Activated CD4-positive, alpha-beta T cell treated with anti-CD3 and anti-CD28 coated beads, Interleukin-2, amount 50 U/mL, for 4 hours (primary cell): ENCODE measurements around the gene CD200.

Experiments
- DNase-seq, 2 experiments: peaks; one replicate each; pipeline ENCODE4 v3.0.0-alpha.2; 2020

CD200 gene, protein sequence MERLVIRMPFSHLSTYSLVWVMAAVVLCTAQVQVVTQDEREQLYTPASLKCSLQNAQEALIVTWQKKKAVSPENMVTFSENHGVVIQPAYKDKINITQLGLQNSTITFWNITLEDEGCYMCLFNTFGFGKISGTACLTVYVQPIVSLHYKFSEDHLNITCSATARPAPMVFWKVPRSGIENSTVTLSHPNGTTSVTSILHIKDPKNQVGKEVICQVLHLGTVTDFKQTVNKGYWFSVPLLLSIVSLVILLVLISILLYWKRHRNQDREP

DNA sequence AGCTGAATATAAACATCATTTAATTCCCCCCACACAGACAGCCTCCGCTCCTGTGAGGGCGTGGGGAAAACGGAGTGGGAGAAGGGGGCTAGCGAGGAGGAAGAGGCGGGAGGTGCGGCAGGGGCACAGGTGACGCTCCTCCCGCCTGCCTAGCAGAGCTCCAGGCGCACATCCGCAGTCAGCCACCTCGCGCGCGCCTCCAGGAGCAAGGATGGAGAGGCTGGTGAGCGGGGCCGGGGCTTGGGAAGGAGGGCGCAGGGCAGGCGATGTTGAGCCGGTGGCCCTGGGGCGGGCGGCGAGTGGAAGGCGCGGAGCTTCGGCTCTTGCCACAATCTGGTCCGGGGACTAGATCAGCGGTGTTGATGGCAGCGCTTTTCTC, at the start of gene CD200:
CD200 (plus strand) TSS at position 155 of the 379 bp plus-strand sequence; CDS start at position 212, 57 bp downstream.
- peak; percentile 40 to 54 for DNase-seq

DNA sequence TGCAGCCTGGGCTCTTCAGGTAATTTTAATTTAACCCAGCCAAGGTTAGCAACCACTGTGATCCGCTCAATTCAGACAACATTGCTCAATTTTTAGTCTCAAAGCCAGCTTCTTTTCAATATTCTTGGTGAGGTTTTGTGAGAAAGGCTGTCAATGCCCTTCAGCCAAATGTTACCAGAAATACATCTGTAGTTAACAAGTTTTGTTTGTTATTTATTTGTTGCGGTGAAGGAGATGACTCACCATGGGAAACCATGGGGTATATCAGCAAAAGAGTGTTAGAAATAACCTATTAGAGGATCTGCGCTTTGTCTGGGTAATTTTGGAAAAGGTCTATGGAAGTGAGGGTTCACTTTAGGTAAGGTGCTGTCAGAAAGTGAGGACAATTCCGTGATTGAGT, 43.9 kb upstream of the CD200 start:
- DNase-seq = no peak

DNA sequence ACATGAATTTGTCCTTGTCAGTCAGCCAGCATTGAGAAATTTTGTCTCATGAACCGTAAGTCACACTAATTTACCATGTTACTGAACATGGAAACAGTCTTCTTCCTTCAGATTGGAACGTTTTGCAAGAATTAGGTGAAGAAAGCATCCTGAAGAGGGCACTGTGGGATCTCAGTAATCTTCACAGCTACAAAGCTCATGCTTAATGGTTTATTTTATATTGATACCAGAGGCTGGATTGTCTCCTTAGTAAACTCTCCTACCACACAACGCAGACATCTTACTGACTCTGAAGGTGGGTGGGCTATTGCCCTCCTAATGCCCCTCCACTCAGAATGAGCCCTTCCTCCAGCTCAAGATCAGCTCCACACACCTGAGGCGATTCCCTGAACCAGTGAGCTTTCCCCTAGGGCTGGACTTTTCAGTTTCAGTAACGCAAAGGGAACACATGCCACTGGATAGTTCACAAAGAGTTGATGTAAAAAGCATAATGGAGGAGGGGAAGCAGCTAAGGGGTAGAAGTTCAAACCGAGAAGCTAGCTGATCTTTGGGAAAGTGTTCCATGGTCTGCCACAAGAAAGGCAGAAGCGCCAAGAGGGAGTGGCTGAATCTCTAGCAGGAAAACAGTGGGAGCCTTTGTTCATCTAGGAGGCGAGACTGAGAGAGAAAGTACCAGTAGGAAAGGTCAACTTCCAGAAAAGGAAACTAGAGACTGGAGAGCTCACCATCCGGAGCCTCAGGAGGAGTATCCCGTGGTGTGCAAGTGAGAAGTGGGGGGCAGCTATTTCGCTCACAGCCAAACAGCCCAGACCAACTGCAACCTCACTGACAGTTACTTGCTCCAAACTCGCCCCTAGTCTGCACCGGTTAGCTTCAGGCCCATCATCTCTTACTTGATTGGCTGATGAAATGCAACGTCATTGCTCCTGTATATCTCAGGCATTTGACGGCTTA, 39.3 kb upstream of the CD200 start, which contains the start of gene SLC9C1:
SLC9C1 (minus strand) TSS at position 849 of the 954 bp plus-strand sequence. CDS start 7,425 bp downstream, outside the sequence.
- DNase-seq = peak in 1 of 2 experiments; percentile 11

DNA sequence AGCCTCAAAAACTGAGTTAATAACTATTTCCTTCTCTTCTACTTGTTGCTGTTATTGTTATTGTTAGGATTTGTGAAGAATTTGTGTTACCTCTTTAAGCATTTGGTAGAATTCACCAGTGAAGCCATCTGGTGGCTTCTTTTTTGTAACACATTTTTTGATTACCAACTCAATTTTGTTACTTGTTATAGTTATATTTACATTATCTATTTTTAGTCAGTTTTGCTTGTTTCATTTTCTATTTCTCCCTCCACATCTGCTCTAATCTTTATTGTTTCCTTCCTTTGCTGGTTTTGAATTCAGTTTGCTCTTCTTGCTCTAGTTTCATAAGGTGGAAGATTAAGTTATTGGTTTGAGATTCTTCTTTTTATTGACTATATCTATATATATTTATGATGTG, 35.2 kb upstream of the CD200 start:
- no peak for DNase-seq

DNA sequence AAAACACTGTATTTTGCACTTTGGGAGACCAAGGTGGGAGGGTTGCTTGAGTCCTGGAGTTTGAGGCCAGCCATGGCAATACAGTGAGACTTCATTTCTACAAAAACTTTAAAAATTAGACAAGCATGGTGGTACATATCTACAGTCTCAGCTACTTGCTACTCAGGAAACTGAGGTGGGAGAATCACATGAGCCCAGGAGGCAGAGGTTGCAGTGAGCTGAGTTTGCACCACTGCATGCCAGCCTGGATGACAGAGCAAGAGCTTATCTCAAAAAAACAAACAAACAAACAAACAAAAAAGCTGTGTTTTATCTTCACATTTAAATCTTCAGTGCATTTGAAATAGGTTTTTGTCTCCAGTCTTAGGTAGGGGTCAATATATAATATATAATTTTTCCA, 34.2 kb upstream of the CD200 start:
- DNase-seq = no peak

DNA sequence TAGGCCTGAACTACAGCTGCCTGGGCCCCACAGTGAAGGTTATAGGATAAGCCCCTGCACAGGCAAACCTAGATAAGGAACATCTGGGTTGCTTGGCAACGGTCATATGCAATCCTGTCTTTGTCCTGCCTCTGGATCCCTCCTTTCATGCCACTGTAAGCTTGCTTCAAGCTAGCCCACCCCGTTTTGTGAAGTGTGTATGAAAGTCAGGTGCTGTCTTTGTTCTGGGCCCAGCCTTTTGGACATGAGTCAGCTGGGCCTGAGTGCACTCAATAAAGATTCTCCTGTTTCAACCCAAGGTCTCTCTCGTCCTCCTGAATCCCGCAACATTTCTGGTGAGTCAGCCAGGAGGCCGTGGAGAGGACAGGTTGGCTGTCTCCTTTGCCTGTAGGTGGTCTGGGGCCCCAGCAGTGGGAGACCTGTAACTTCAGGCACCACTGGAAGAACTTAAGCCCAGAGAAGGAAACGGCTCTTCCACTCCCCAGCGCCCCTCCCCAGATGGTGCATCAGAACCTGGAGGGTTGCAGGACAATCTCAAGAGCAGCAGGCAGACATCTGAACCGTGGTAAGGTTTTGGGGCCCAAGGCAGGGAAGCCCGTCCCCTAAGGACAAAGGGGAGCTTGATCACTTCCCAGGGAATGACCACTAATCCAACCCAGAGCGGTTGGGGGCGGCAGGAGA, 30.7 kb upstream of the CD200 start:
- DNase-seq = no peak

DNA sequence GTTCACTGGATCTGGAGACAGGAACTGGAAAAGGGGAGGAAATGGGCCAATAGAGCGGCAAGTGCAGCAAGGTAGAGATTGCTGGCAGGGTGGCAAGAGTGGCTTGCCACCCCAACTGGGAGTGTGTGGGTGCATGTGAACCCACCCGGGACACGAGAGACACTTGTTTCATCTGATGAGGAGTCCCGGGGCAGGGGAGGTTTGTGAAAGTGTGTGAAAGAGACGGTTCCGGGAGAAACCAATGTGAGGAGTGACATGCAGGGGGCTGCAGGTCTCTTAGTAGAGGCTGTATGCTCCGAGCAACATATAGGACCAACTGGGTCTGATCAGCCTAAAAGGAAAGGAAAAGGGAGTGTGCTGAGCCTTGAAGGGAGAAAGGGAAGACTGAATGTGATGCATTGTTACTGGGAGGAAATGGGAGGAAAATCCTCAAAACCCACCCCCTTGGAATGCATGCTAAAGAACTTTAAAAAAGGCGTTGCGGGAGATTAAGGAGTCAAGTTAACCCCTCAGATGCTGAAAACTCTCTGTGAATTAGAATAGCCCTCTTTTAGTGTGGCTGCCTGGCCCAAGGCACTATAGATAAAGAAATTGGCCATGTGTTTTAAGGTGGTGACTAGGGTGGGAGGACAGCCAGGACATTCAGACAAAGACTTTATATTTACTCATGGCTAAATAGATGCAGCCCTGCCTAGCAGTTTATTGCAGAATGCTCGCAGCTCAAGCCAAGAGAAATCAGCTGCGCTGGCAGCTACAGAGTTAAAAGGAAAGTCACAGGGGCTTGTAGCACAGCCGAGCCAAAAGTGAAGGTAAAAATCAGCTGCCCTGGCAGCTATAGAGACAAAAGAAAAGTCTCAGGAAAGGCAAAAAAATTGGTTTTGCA, 29.8 kb upstream of the CD200 start:
- DNase-seq = no peak

DNA sequence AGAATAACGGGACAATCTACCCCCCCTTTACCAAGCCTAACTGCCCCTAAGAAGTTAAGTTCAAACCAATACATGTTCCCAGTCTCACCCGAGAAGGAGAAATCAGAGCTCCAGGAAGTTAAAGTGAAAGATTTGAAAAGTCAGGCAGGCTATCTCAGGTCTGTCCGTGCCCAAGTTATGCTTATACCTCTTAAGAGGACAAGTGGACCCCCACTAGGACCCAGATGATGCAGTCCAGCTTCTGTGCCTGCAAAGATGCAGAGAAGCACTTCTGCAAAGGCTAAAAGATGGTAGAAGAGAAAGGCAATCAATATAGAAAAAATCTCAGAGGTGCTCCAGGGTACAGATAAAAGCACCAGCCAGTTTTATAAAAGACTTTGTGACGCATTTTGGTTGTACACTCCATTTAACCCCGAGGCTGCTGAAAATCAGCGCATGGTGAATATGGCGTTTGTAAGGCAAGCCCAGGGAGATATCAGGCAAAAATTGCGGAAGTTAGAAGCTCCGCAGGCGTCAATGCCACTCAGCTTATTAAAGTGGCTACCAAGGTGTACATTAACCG, 29.1 kb upstream of the CD200 start:
- no peak for DNase-seq

DNA sequence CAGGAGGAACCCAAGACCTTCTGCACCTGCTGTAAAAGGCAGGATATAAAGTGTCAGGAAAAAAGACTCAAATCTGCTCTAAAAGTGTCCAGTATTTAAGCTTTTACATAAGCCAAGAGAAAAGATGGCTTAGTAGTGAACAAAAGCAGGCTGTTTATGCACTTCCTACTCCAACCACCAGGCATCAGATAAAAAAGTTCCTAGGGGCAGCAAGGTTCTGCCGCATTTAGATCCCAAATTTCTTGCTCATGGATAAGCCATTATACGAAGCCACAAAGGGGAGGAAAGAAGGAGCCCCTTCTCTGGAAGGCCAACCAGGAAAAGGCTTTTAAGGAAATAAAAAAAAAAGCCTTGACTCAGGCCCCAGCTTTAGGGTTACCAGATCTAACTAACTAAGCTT, 28.3 kb upstream of the CD200 start:
- no peak for DNase-seq

DNA sequence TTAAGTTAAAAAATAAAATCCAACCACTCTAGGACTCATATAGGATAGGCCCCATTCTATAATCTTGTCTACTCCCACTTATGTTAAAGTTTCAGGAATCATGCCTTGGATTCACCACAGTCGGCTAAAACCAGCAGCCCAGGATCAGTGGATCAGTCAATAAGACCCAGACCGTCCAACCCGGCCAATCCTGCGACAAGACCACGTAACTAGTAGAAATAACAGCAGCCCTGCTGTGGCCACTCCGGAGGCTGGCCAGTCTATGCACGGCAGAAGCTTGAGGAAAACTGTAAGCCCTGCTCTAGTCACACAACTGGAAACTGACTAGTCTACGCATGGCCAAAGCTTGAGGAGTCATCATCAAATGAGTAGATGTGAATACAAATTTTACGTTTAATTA, 26.1 kb upstream of the CD200 start:
- no peak for DNase-seq

DNA sequence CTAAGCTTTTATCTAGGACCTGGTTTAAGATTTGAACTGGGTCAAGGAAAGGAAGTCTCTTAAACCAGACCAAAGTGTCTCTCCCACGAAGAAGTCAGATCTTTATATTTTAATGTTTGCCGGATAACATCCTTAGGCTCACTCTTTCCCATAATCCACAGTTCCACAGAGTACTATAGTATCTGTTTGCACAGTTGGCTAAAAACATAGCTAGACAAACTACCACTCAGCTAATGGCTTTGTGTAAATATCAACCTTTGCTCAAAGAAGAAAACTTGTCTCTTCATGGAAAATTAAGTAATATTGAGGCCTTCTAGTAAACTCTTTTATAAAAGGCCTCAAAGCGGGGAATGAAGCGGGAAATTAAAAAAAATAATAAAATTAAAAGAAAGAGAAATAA, 25.4 kb upstream of the CD200 start:
- no peak for DNase-seq

DNA sequence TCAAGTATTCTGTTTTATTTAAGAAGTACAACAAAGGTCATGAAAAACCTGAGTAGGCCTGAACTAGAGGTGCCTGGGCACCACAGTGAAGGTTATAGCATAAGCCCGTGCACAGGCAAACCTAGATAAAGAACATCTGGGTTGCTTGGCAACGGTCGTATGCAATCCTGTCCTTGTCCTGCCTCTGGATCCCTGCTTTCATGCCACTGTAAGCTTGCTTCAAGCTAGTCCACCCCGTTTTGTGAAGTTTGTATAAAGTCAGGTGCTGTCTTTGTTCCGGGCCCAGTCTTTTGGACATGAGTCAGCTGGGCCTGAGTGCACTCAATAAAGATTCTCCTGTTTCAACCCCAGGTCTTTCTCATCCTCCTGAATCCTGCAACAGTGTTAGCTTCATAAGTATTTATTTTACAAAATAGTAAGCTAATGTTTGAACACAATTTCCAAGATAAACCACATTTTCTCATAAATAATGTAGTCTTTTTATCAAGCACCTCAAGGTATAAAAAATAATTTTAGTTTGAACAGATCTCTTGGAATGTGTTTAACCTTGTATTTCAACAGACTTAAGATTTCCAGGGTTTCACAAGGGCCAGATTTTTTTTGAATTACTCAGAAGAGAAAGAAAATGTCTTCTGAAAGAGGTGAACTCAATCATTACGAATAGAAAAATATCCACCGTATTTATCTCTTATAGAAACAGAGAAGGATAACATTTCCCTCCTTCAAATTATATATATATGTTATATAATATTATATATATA, 24.6 kb upstream of the CD200 start:
- DNase-seq = no peak

DNA sequence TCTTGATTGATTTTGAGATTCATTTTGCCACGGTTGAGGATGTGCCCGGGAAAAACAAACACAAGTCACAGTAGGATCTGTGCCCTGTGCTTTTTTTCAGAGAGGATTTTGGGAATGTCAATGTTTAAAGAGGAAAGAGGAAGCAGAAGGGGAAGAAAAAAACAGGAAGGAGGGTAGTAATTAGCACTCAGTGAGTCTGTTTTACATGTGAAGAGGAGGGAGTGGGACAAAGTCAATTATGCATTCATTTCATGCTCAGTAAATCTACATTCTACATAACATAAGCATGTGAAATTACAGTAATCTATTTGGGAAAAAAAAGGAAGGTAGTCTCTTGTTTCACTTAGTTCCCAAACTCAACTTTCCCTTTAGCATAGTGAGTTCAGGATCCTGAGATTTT, 18.3 kb upstream of the CD200 start:
- no peak for DNase-seq

DNA sequence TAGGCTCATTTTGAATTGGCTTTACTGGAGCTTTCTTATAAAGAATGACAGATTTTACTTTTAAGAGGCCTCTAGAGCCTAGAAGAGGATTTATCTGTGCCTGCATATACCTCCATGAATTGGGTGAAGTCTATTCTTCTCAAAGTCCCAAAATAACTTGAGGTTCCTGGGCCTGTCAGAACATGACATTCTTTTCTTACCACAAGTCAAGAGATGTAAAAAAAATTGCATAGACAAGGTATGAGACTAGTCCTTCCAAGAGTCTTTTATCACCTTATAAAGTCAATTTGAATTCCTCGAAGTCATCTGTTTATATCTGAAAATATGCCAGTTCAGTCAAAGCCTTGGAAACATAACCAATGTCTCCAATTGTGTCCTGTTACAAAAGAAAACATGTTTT, 17.2 kb upstream of the CD200 start:
- no peak for DNase-seq

DNA sequence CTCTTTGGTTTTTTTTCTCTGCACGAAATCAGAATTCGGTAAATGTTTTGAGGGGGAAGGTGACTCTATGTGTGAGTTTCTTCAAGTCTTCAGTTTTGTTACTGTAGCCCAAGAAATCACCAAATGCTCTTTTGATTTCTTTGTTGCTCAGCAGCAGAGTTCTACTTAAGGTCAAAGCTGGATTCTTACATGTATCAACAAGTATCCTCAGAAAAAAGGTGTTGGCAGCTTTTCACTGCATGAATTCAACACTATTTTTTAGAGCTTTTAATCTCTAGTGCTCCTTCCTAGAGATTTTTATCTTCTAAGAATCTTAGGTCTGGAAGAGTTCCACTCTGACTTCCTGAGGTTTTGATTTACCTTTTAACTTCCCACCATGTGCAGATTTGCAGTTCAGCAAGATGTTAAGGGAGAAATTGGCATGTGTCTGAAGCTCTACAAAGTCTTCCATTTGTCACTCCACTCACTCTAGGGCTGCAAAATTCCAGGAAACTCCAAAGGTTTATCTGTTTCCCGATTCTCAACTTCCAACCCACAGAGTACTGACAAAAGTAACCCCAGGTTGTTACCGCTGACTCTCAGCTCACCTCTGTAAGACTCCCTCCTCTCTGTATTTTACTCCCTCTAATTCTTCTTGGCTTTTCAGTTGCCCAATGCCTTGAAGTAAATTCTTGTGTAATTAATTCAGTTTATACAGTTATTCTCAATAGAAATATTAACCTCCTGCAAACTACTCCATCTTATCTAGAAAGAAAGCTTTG, 13.3 kb upstream of the CD200 start:
- no peak for DNase-seq

DNA sequence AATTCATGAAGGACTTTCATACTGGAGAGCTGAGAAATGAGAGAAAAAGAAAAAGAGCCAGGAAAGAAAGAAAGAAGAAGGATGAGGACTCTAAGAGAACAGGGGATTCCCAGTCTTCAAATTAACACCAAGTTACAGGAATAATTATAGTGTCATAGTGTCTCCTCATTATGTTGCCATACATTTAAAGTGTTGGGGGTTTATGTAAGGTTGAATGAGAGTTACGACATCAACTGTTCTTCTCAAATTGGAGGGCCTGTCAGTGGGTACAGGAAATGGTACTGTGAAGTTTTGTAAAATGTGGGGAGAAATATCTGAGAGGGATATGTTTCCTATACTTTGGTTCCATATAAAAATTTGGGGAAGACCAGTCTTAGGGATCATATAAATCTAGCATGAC, 12.3 kb upstream of the CD200 start:
- DNase-seq = no peak

DNA sequence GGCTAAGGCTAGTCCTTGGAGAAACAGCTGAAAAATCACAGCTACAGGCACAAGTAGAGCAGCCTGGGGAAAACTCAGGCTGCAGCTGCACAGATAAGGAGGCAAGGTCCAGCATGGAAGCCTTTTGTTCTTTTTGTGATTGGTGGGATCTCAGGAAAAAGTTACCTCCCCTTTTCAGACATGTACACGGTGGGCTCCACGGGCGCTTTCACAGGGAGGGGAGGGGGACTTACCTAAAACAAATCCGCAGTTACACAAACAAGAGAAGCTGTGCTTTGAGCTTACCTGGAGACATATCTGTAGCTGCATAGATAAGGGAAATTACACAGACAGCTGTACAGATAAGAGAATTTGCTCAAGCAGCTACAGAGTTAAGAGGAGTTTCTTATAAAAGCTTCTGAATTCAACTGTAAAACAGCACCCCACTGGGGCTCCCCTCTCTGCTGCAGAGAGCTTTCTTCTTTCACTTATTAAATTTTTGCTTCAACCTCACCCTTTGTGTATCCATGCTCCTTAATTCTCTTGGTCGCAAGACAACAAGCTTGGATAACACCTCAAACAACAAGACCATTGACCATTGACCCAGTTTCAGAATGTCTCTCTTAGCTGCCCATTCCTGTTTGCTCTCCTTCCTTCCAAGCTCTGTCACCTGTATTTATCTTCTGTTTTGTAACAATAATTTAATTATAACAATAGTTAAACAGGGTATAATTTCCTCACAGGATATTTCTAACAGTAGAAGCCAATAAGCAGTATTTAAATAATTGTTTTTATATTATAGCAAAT, 10.9 kb upstream of the CD200 start:
- no peak for DNase-seq

DNA sequence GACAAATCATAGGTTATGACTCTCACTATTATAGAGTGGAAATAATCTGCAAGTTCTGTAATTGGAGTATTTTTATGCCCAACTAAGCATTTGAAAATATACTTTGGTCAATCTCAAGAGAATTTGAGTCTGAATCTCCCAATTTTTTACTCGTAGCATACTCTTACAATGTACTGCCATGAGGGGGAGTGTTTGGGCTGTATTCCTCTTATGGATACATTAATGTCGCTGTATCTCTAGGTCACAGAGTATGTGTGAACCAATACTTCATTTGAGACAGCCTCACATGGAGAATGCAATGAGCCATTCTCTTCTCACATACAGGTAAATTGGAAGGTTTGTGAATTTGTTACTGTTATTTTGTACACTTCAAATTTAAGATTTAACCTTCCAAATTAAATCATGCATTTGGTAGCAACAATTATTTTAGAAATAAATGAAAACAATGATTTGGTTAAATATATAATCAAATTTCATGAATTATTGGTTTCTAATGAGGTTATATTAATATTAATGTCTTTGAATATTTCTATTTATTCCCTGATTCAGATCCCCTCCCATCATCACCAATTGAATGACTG, 5.5 kb upstream of the CD200 start:
- DNase-seq = peak in 1 of 2 experiments; percentile 30

DNA sequence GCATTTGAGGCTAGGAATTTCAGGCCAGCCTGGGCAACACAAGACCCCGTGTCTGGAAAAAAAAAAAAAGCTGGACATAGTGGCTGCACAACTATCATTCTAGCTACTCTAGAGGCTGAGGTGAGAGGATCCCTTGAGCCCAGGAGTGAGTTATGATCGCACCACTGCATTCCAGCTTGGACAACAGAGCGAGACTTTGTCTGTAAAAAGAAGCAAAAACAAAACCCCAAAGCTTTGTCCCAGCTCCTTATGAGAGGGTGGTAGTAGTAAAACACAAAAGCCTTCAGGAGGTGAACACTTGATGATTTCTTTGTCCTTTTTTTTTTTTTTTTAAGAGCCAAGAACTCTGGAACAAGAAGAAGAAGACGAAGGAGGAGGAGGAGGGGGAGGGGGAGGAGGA, 1.1 kb upstream of the CD200 start:
- no peak for DNase-seq
